PC-3 (cell line): ENCODE data around the gene TIMP2. TPM values are rescaled to one million over a fixed set of nuclear protein-coding genes. Genes with fewer than 3 reads are reported as not detected.

Experiments used
- ATAC-seq: fragments of 200-7000 bp; cut with Tn5 transposase; 2 replicates; pipeline ENCODE4 v1.9.1; 2020; ENCODE audit warnings: mild to moderate bottlenecking, moderate library complexity
- BruUV-seq: library from RNA; stranded (reverse); fragments of 400-500 nt; replicated peaks from 2 replicates; lab custom pipeline; 2021; lab: Mats Ljungman, UMichigan
- CTCF ChIA-PET: fragments of 300-600 bp; sonication (Branson Sonifier 250); formaldehyde crosslinking; loops from one replicate; lab custom pipeline; 2022; ENCODE audit warnings: antibody characterized with exemption; lab: Charles Lee
- POLR2A ChIA-PET: fragments of 300-600 bp; sonication (Branson Sonifier 250); formaldehyde crosslinking; loops from one replicate; lab custom pipeline; 2022; ENCODE audit warnings: antibody characterized with exemption; ENCODE audit not compliant: unreplicated experiment; lab: Charles Lee
- DNase-seq: peaks from one replicate; pipeline ENCODE4 v3.0.0-alpha.2; 2015
- H2AFZ ChIP-seq: fragments of 300-600 bp; sonication (generic); 2 replicates; pipeline ENCODE4 v1.6.0; 2016; ENCODE audit warnings: antibody characterized with exemption, low read length
- H3F3A ChIP-seq: fragments of 300-600 bp; sonication (generic); one replicate; pipeline ENCODE4 v1.6.0; 2017; ENCODE audit warnings: antibody characterized with exemption, low read length, control low read depth, mild to moderate bottlenecking; ENCODE audit not compliant: unreplicated experiment
- H3K27ac ChIP-seq: fragments of 300-600 bp; sonication (generic); 2 replicates; pipeline ENCODE4 v1.5.1; 2016; ENCODE audit warnings: mild to moderate bottlenecking, low read length
- H3K27me3 ChIP-seq: fragments of 300-600 bp; sonication (generic); 2 replicates; pipeline ENCODE4 v1.6.1; 2016; ENCODE audit warnings: low read length, mixed read lengths
- H3K36me3 ChIP-seq: fragments of 300-600 bp; sonication (generic); 2 replicates; pipeline ENCODE4 v1.6.1; 2016; ENCODE audit warnings: low read depth, mixed run types, low read length, mixed read lengths
- H3K4me1 ChIP-seq: fragments of 300-600 bp; sonication (generic); 2 replicates; pipeline ENCODE4 v1.5.1; 2016; ENCODE audit warnings: low read length; ENCODE audit not compliant: insufficient read depth
- H3K4me2 ChIP-seq: fragments of 300-600 bp; sonication (generic); 2 replicates; pipeline ENCODE4 v1.6.0; 2016; ENCODE audit warnings: low read length
- H3K4me3 ChIP-seq: fragments of 300-600 bp; sonication (generic); 2 replicates; pipeline ENCODE4 v1.5.1; 2016; ENCODE audit warnings: mild to moderate bottlenecking, low read length, mixed read lengths
- H3K79me2 ChIP-seq: fragments of 300-600 bp; sonication (generic); 2 replicates; pipeline ENCODE4 v1.6.1; 2017; ENCODE audit warnings: low read length, mixed read lengths
- H3K9ac ChIP-seq: fragments of 300-600 bp; sonication (generic); 2 replicates; pipeline ENCODE4 v1.6.0; 2016; ENCODE audit warnings: mild to moderate bottlenecking, low read length
- H3K9me2 ChIP-seq: fragments of 300-600 bp; sonication (generic); replicated peaks from 2 replicates; pipeline ENCODE4 v1.6.1; 2016; ENCODE audit warnings: mixed run types, low read length, mixed read lengths
- H3K9me3 ChIP-seq: fragments of 300-600 bp; sonication (generic); 2 replicates; pipeline ENCODE4 v1.6.1; 2016; ENCODE audit warnings: low read length, mixed read lengths
- H4K20me1 ChIP-seq: fragments of 300-600 bp; sonication (generic); 2 replicates; pipeline ENCODE4 v1.6.1; 2016; ENCODE audit warnings: low read length, mixed read lengths
- EZH2 ChIP-seq: fragments of 300-600 bp; sonication (generic); IDR thresholded peaks from one replicate; pipeline ENCODE4 v1.6.1; 2017; ENCODE audit warnings: antibody characterized with exemption, mild to moderate bottlenecking, low read length; ENCODE audit not compliant: unreplicated experiment
- EZH2phosphoT487 ChIP-seq: fragments of 300-600 bp; sonication (generic); IDR thresholded peaks from 2 replicates; pipeline ENCODE4 v1.6.1; 2018; ENCODE audit warnings: mild to moderate bottlenecking, antibody characterized with exemption, low read length, borderline replicate concordance
- intact Hi-C: fragments of 100-400 bp; cut with micrococcal nuclease; formaldehyde crosslinking; loops from 2 replicates; pipeline ENCODE4 v1.9.0; 2023
- total RNA-seq: library from RNA; depleted of rRNA; stranded (reverse); fragments of >200 nt; gene quantifications from 2 replicates; pipeline ENCODE4 v1.2.3, GENCODE V29; 2014
- TF ChIP-seq, protein P1 (sequence below): fragments of 300-600 bp; sonication (generic); conservative IDR thresholded peaks from 2 replicates; pipeline ENCODE4 v1.5.1; 2017; ENCODE audit warnings: antibody characterized with exemption, low read depth, mild to moderate bottlenecking, low read length

The TIMP2 gene
- total RNA-seq, 1 experiment from 2014 or later = 60.1 TPM

DNA sequence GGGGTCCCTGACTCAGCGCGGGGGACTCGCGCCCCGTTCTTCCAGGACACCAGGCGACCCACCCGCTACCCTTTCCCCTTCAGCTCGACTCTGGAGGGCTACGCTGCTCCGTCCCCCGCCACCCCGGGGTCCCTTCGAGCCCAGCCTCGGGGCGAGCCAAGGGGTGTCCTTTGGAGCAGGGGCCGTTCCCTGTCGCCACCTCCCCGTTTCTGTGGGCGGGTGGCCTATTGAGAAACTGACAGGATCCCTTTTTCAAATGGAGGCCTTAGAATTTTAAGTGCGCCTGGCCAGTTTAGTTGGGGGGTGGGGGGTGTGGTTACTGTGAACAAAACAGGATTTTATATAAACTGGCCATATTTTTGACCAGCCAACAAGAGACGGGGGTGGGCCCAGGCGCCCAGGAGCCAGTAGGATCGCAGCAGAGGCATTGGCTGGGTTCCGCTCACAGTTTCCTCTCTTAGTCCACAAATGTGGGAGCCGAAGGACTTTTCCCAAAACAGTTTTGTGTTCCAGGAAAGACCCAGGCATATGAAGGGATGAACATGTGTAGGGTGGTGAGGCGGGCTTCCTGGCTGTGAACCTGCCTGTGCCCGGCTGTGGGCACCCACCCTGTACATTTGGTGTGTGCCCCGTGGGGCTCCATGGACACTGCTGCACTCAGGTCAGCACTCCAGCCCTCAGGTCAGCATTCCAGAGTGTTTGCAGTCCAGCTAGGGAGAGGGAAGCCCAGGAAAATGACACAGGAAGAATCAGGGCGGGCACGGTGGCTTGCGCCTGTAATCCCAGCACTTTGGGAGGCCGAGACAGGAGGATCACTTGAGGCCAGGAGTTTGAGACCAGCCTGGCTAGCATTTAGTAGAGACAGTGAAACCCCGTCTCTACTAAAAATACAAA is 722 bp upstream of the TIMP2 start:
- Histone ChIP-seq H4K20me1 (no peaks in the 10 kb centered on the region), H3K9me2 (no peaks in the 10 kb centered on the region), H3K4me3 (peak overlapping the region; percentile 52), H3K9ac (no peak overlapping the region; the same call in 1 of the 2 replicates), H3K4me2 (peak overlapping the region; percentile 71), H3K9me3 (no peaks in the 10 kb centered on the region), H3K36me3 (no peaks in the 10 kb centered on the region), H3K4me1 (peaks cover 23% of the 10 kb centered on the region), H3K79me2 (peaks cover 35% of the 10 kb centered on the region), H2AFZ (peak overlapping the region; percentile 71), H3K27ac (no peak overlapping the region), H3K27me3 (no peaks in the 10 kb centered on the region), H3F3A (no peaks in the 10 kb centered on the region)
- DNase-seq = no peak
- intact Hi-C loops = loop anchor here (2.0 kb wide), 2 partner anchors 43 to 63 kb away; no protein-coding TSS in a partner anchor
- ChIA-PET POLR2A (interaction anchor here (1.0 kb wide), 1 partner anchor 42 kb away, joined by 4 read pairs; no protein-coding TSS in a partner anchor), CTCF (interaction anchor here (0.6 kb wide), 1 partner anchor 60 kb away, joined by 11 read pairs; no protein-coding TSS in a partner anchor)
- TF ChIP-seq EZH2 = no peak
- TF ChIP-seq, protein P1, sequence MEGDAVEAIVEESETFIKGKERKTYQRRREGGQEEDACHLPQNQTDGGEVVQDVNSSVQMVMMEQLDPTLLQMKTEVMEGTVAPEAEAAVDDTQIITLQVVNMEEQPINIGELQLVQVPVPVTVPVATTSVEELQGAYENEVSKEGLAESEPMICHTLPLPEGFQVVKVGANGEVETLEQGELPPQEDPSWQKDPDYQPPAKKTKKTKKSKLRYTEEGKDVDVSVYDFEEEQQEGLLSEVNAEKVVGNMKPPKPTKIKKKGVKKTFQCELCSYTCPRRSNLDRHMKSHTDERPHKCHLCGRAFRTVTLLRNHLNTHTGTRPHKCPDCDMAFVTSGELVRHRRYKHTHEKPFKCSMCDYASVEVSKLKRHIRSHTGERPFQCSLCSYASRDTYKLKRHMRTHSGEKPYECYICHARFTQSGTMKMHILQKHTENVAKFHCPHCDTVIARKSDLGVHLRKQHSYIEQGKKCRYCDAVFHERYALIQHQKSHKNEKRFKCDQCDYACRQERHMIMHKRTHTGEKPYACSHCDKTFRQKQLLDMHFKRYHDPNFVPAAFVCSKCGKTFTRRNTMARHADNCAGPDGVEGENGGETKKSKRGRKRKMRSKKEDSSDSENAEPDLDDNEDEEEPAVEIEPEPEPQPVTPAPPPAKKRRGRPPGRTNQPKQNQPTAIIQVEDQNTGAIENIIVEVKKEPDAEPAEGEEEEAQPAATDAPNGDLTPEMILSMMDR = no peak
- no peak for TF ChIP-seq EZH2phosphoT487
- no TSS peak for BruUV-seq
- no peak for ATAC-seq

DNA sequence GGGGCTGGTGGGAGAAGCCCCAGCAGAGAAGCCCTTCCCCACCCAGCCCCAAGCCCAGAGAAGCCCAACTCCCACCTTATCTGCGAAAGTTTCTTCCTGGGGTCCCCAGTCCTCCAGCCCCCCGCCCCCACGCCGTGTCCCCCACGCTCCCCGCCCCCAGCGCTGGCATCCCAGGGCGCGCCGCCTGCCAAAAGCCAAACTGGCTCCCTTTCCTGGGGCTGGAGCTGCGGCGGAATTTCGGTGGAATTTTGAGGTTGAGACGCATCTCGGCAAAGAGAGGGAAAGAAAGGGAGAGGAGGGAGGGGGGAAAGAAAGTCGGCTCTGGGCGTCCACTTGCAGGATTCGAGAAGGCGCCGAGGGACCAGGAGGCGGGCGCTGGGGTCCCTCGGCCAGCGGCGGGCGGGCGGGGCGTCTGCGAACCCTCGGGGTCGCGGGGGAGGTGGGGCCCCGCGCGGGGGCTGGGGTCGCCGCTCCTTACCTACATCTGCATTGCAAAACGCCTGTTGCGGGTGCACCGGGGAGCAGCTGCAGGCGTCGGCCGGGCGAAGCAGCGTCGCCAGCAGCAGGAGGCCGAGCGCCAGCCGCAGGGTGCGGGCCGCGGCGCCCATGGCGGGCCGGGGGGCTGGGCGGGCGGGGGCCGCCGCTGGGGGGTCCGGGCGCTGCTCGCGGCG is 571 bp downstream of the TIMP2 start:
- no peak overlapping the region for H3K27ac ChIP-seq
- no peaks in the 10 kb centered on the region for H3K9me3 ChIP-seq
- peak overlapping the region; percentile 50 for H3K9ac ChIP-seq
- peak overlapping the region; percentile 80 for H3K4me2 ChIP-seq
- BruUV-seq = no TSS peak
- H3K4me1 ChIP-seq = peaks cover 15% of the 10 kb centered on the region
- TF ChIP-seq, protein P1 = no peak
- TF ChIP-seq EZH2 = no peak
- no peak for TF ChIP-seq EZH2phosphoT487
- CTCF ChIA-PET = no interaction called here
- H3K36me3 ChIP-seq = no peaks in the 10 kb centered on the region
- no peaks in the 10 kb centered on the region for H4K20me1 ChIP-seq
- DNase-seq = peak; percentile 48
- POLR2A ChIA-PET = interaction anchor here (0.6 to 0.7 kb wide), 2 partner anchors 38 to 68 kb away, joined by 31 read pairs; no protein-coding TSS in a partner anchor
- H3K9me2 ChIP-seq = no peaks in the 10 kb centered on the region
- H3K79me2 ChIP-seq = peaks cover 48% of the 10 kb centered on the region
- peak; percentile 24 for ATAC-seq
- H3F3A ChIP-seq = no peaks in the 10 kb centered on the region
- intact Hi-C loops = loop anchor here (2.0 kb wide), 2 partner anchors 42 to 62 kb away; no protein-coding TSS in a partner anchor
- H3K27me3 ChIP-seq = no peaks in the 10 kb centered on the region
- peak overlapping the region; percentile 85 for H3K4me3 ChIP-seq
- peak overlapping the region; percentile 26 for H2AFZ ChIP-seq
